GM13977 (cell line): ENCODE results near the gene CAMK1D.

ENCODE experiments used
- DNase-seq: peaks from one replicate; pipeline ENCODE4 v3.0.0; 2012; ENCODE audit warnings: low spot score
- CTCF ChIP-seq: IDR thresholded peaks from 2 replicates; pipeline ENCODE4 v1.5.1; 2012; ENCODE audit warnings: mild to moderate bottlenecking, control low read depth; ENCODE audit not compliant: insufficient read depth; ENCODE audit errors: extremely low read depth, missing control alignments
- in situ Hi-C: fragments of 300-500 bp; cut with MboI; formaldehyde crosslinking; loops from one replicate; pipeline ENCODE4 v1.12.0; 2022; ENCODE audit warnings: low sequenced_read_pairs, low pct_unique_long_range_greater_than_20kb, mixed read lengths, inconsistent platforms; ENCODE audit not compliant: unreplicated experiment

Gene CAMK1D

GRCh38 chr10:12650538-12651298 lies 301.4 kb downstream of the CAMK1D start:
- in situ Hi-C loops, result no loop called here
- no peak for TF ChIP-seq CTCF
- no peak for DNase-seq

- no peak for DNase-seq
- in situ Hi-C loops, result no loop called here
- no peak for TF ChIP-seq CTCF
Observed at GRCh38 chr10:12655940-12656339, 306.6 kb downstream of the CAMK1D start.

GRCh38 chr10:12656518-12657142 lies 307.3 kb downstream of the CAMK1D start:
- TF ChIP-seq CTCF, result peak; percentile 77
- in situ Hi-C loops, result no loop called here
- DNase-seq, result peak; percentile 73

- in situ Hi-C loops, result no loop called here
- TF ChIP-seq CTCF, result no peak
Observed at GRCh38 chr10:12657489-12657888, 308.1 kb downstream of the CAMK1D start.

GRCh38 chr10:12658526-12658925 lies 309.2 kb downstream of the CAMK1D start:
- TF ChIP-seq CTCF, result no peak
- DNase-seq, result no peak
- in situ Hi-C loops, result no loop called here

More at GRCh38 chr10:12657489-12657888, 308.1 kb downstream of the CAMK1D start:
- no peak for DNase-seq

- no peak for TF ChIP-seq CTCF
- in situ Hi-C loops, result no loop called here
- no peak for DNase-seq
Observed at GRCh38 chr10:12659706-12660105, 310.4 kb downstream of the CAMK1D start.
